ENCODE measurements around the gene HPSE2. TPM values are rescaled to one million over a fixed set of nuclear protein-coding genes. Genes with fewer than 3 reads are reported as not detected.

The HPSE2 gene
- total RNA-seq, 1 experiment from 2014 or later: 0.05 TPM

GRCh38 chr10:98878921-98879320 is 356.7 kb downstream of the HPSE2 start:
- no peaks in the 10 kb centered on the region for H3K9me3 ChIP-seq (ENCODE audit: control insufficient read depth in 1 of 2, insufficient read depth in 1 of 2, low read depth in 1 of 2, low read length in 2 of 2)
- H3K9ac ChIP-seq (ENCODE audit: low read length): no peak overlapping the region
- H3K79me2 ChIP-seq (ENCODE audit: insufficient read depth, low read length): no peaks in the 10 kb centered on the region
- no peak overlapping the region for H3K4me3 ChIP-seq (replicated peaks in 1 of 2; ENCODE audit: low read depth in 1 of 2, low read length in 2 of 2)
- RAD21 ChIA-PET (ENCODE audit: low non-redundant PET in 1 of 2, low total read pairs in 2 of 2, uncharacterized antibody in 2 of 2, unreplicated experiment in 2 of 2): no interaction called here
- no peaks in the 10 kb centered on the region for H3K4me1 ChIP-seq (ENCODE audit: control insufficient read depth in 1 of 2, insufficient read depth in 2 of 2, low read length in 2 of 2)
- no peak overlapping the region for H2AFZ ChIP-seq (ENCODE audit: low read depth, low read length, poor library complexity, severe bottlenecking)
- POLR2A ChIA-PET: no interaction called here
- intact Hi-C loops (cut with micrococcal nuclease): no loop called here
- ATAC-seq (no peak), DNase-seq (ENCODE audit: low read depth, low spot score) (no peak)
- no peaks in the 10 kb centered on the region for H3K36me3 ChIP-seq (ENCODE audit: control insufficient read depth in 1 of 2, insufficient read depth in 2 of 2, low read length in 2 of 2)
- CTCF ChIA-PET: no interaction called here
- H3K4me2 ChIP-seq (ENCODE audit: low read length): no peak overlapping the region
- TF ChIP-seq RAD21 (IDR thresholded peaks at IDR 0.05; ENCODE audit: low read depth) (no peak), ZNF274 (IDR thresholded peaks at IDR 0.05; ENCODE audit: low read depth, low read length) (no peak), ELF1 (IDR thresholded peaks at IDR 0.05; ENCODE audit: borderline replicate concordance, low read depth) (no peak), YY1 (IDR thresholded peaks at IDR 0.05; ENCODE audit: extremely low read depth, insufficient replicate concordance, low read depth, low read length) (no peak), CTCF (IDR thresholded peaks at IDR 0.05 in 2 of 3, conservative IDR thresholded peaks at IDR 0.05 in 1 of 3; ENCODE audit: borderline replicate concordance in 1 of 3, insufficient read depth in 1 of 3, low read depth in 2 of 3, low read length in 2 of 3) (no peak), POLR2A (IDR thresholded peaks at IDR 0.05; ENCODE audit: borderline replicate concordance, extremely low read depth, insufficient read depth, insufficient read length) (no peak), EZH2phosphoT487 (IDR thresholded peaks at IDR 0.05; ENCODE audit: borderline replicate concordance) (no peak), ZBTB33 (IDR thresholded peaks at IDR 0.05; ENCODE audit: extremely low read depth, insufficient replicate concordance, low read length) (no peak), CBX3 (IDR thresholded peaks at IDR 0.05; ENCODE audit: low read depth) (no peak), POLR2AphosphoS5 (IDR thresholded peaks at IDR 0.05; ENCODE audit: low read depth, low read length) (no peak)
- H3K27ac ChIP-seq (ENCODE audit: low read depth, low read length): no peak overlapping the region
- H3K27me3 ChIP-seq (ENCODE audit: insufficient read depth, low read length): peaks cover 23% of the 10 kb centered on the region
- no TSS peak for BruUV-seq (replicated peaks)
- no peaks in the 10 kb centered on the region for H4K20me1 ChIP-seq (ENCODE audit: insufficient read depth)
- H3K9me2 ChIP-seq (ENCODE audit: insufficient read depth): no peaks in the 10 kb centered on the region

Data from HCT116 (cell line).